Activated CD4-positive, alpha-beta T cell treated with anti-CD3 and anti-CD28 coated beads for 24 hours (primary cell): ENCODE data around the gene ARHGAP6.

Source experiments
- DNase-seq, 2 donors: peaks; one replicate each; pipeline ENCODE4 v3.0.0-alpha.2; 2020; ENCODE audit warnings: low read depth in 2 of 2

Gene ARHGAP6

GRCh38 chrX:11461201-11462001 is 204.3 kb downstream of the ARHGAP6 start:
- no peak for DNase-seq

- no peak for DNase-seq
Measured at GRCh38 chrX:11460347-11460746, 205.4 kb downstream of the ARHGAP6 start.

- DNase-seq: no peak
Measured at GRCh38 chrX:11458170-11458569, 207.6 kb downstream of the ARHGAP6 start.

- no peak for DNase-seq
Measured at GRCh38 chrX:11451151-11451550, 214.6 kb downstream of the ARHGAP6 start.

GRCh38 chrX:11450354-11450753 is 215.4 kb downstream of the ARHGAP6 start:
- DNase-seq: no peak

- DNase-seq: no peak
Measured at GRCh38 chrX:11449613-11450012, 216.1 kb downstream of the ARHGAP6 start.

- DNase-seq: no peak
Measured at GRCh38 chrX:11447418-11447817, 218.3 kb downstream of the ARHGAP6 start.

- DNase-seq: no peak
Measured at GRCh38 chrX:11446949-11447348, 218.8 kb downstream of the ARHGAP6 start.

GRCh38 chrX:11446336-11446735 is 219.4 kb downstream of the ARHGAP6 start:
- DNase-seq: no peak

GRCh38 chrX:11445540-11445939 is 220.2 kb downstream of the ARHGAP6 start:
- no peak for DNase-seq

- no peak for DNase-seq
Measured at GRCh38 chrX:11444052-11444451, 221.7 kb downstream of the ARHGAP6 start.

- DNase-seq: no peak
Measured at GRCh38 chrX:11439846-11440245, 225.9 kb downstream of the ARHGAP6 start.

- no peak for DNase-seq
Measured at GRCh38 chrX:11438767-11439166, 227.0 kb downstream of the ARHGAP6 start.

GRCh38 chrX:11438380-11438723 is 227.4 kb downstream of the ARHGAP6 start:
- no peak for DNase-seq

- no peak for DNase-seq
Measured at GRCh38 chrX:11437642-11438379, 227.9 kb downstream of the ARHGAP6 start.

GRCh38 chrX:11435568-11435967 is 230.2 kb downstream of the ARHGAP6 start:
- DNase-seq: no peak

- no peak for DNase-seq
Measured at GRCh38 chrX:11434607-11435006, 231.1 kb downstream of the ARHGAP6 start.

- DNase-seq: no peak
Measured at GRCh38 chrX:11431786-11432185, 233.9 kb downstream of the ARHGAP6 start.

GRCh38 chrX:11430271-11430670 is 235.4 kb downstream of the ARHGAP6 start:
- DNase-seq: no peak

GRCh38 chrX:11429538-11430085 is 236.1 kb downstream of the ARHGAP6 start:
- DNase-seq: no peak

GRCh38 chrX:11427453-11428071 is 238.2 kb downstream of the ARHGAP6 start:
- DNase-seq: no peak

- DNase-seq: no peak
Measured at GRCh38 chrX:11426712-11427452, 238.8 kb downstream of the ARHGAP6 start.
